GM12878 (cell line): ENCODE data around the gene CLEC14A. TPM values are rescaled to one million over a fixed set of nuclear protein-coding genes. Genes with fewer than 3 reads are reported as not detected.

Experiments used
- ATAC-seq: fragments of 200-7000 bp; cut with Tn5 transposase; 3 replicates; pipeline ENCODE4 v1.9.1; 2020; ENCODE audit warnings: mild to moderate bottlenecking, moderate library complexity
- BruUV-seq: library from RNA; stranded (reverse); fragments of 400-500 nt; replicated peaks from 2 replicates; lab custom pipeline; 2021; lab: Mats Ljungman, UMichigan
- CTCF ChIA-PET: fragments of 300-600 bp; sonication (Branson Sonifier 250); formaldehyde crosslinking; extraction: SDS; loops from one replicate; lab custom pipeline; 2021; ENCODE audit warnings: inconsistent platforms; lab: Yijun Ruan, JAX
- POLR2A ChIA-PET: fragments of 350-600 bp; formaldehyde crosslinking; extraction: SDS; loops from one replicate; lab custom pipeline; 2021; ENCODE audit warnings: inconsistent platforms; lab: Charles Lee
- RAD21 ChIA-PET: fragments of 300-600 bp; sonication (Branson Sonifier 250); formaldehyde crosslinking; loops from one replicate; lab custom pipeline; 2023; ENCODE audit warnings: antibody characterized with exemption; ENCODE audit not compliant: unreplicated experiment; lab: Charles Lee
- SMC1A ChIA-PET: fragments of 300-600 bp; sonication (Branson Sonifier 250); formaldehyde crosslinking; loops from one replicate; lab custom pipeline; 2023; ENCODE audit not compliant: unreplicated experiment, uncharacterized antibody; lab: Charles Lee
- DNase-seq: peaks from one replicate; pipeline ENCODE4 v3.0.0-alpha.2; 2011; ENCODE audit warnings: low read depth, low spot score
- FAIRE-seq: peaks from 3 replicates; lab custom pipeline; 2011; peaks lifted over from hg19 to GRCh38; lab: Jason Lieb, UNC
- H2AFZ ChIP-seq: 2 replicates; pipeline ENCODE4 v1.6.0; 2011; ENCODE audit warnings: low read depth, low read length, control low read depth; ENCODE audit not compliant: control insufficient read depth
- H3K27ac ChIP-seq: 2 replicates; pipeline ENCODE4 v1.5.1; 2011; ENCODE audit warnings: control low read depth; ENCODE audit not compliant: control insufficient read depth, insufficient read depth
- H3K27me3 ChIP-seq, 2 experiments: replicated peaks in 1 of 2; 2 replicates each; pipeline versions ENCODE4 v1.6.0 to v1.6.1; 2011; ENCODE audit warnings: low read length in 1 of 2; ENCODE audit not compliant: control insufficient read depth in 2 of 2, insufficient read depth in 2 of 2
- H3K36me3 ChIP-seq, 2 experiments: 2 replicates each; pipeline ENCODE4 v1.5.1; 2011; ENCODE audit warnings: low read length in 1 of 2; ENCODE audit not compliant: control insufficient read depth in 2 of 2, insufficient read depth in 2 of 2
- H3K4me1 ChIP-seq: 2 replicates; pipeline ENCODE4 v1.6.1; 2011; ENCODE audit warnings: mild to moderate bottlenecking, low read length, moderate library complexity, mixed read lengths; ENCODE audit not compliant: control insufficient read depth, insufficient read depth
- H3K4me2 ChIP-seq: 2 replicates; pipeline ENCODE4 v1.6.0; 2011; ENCODE audit warnings: control low read depth; ENCODE audit not compliant: control insufficient read depth, insufficient read depth
- H3K4me3 ChIP-seq: fragments of 200-600 bp; sonication (generic); 2 replicates; pipeline ENCODE4 v1.5.1; 2016
- H3K79me2 ChIP-seq: 2 replicates; pipeline ENCODE4 v1.6.0; 2011; ENCODE audit warnings: low read length; ENCODE audit not compliant: control insufficient read depth, insufficient read depth
- H3K9ac ChIP-seq: 2 replicates; pipeline ENCODE4 v1.8.0; 2011; ENCODE audit warnings: low read length, control low read depth, mixed read lengths; ENCODE audit not compliant: control insufficient read depth, insufficient read depth
- H3K9me3 ChIP-seq: replicated peaks from 3 replicates; pipeline ENCODE4 v1.5.1; 2011; ENCODE audit warnings: mild to moderate bottlenecking, low read length; ENCODE audit not compliant: control insufficient read depth, insufficient read depth
- H4K20me1 ChIP-seq: 2 replicates; pipeline ENCODE4 v1.6.0; 2011; ENCODE audit not compliant: control insufficient read depth, insufficient read depth
- ATF2 ChIP-seq: IDR thresholded peaks from 2 replicates; pipeline ENCODE4 v1.6.1; 2012; ENCODE audit warnings: low read length, inconsistent platforms
- BCL11A ChIP-seq: IDR thresholded peaks from 2 replicates; pipeline ENCODE4 v1.6.1; 2011; ENCODE audit warnings: low read depth, low read length
- BRCA1 ChIP-seq: IDR thresholded peaks from 2 replicates; pipeline ENCODE4 v1.6.1; 2011; ENCODE audit warnings: low read depth, low read length, improper control_type of control experiment
- PAX5 ChIP-seq: IDR thresholded peaks from 2 replicates; pipeline ENCODE4 v1.6.1; 2011; ENCODE audit warnings: low read depth, low read length, borderline replicate concordance
- RAD51 ChIP-seq: fragments of 450-650 bp; IDR thresholded peaks from 2 replicates; pipeline ENCODE4 v1.6.1; 2016; ENCODE audit warnings: moderate library complexity, mild to moderate bottlenecking, inconsistent platforms
- RELB ChIP-seq: fragments of 450-650 bp; IDR thresholded peaks from 2 replicates; pipeline ENCODE4 v1.6.1; 2017; ENCODE audit warnings: low read depth, mild to moderate bottlenecking, moderate library complexity
- SREBF1 ChIP-seq: IDR thresholded peaks from 2 replicates; pipeline ENCODE4 v1.6.1; 2012; ENCODE audit warnings: mild to moderate bottlenecking, low read length
- STAT3 ChIP-seq: IDR thresholded peaks from 2 replicates; pipeline ENCODE4 v1.6.1; 2011; ENCODE audit warnings: low read depth, low read length, improper control_type of control experiment
- SUZ12 ChIP-seq: fragments of 200-600 bp; sonication (generic); IDR thresholded peaks from one replicate; pipeline ENCODE4 v1.6.1; 2018; ENCODE audit warnings: antibody characterized with exemption, mild to moderate bottlenecking; ENCODE audit not compliant: unreplicated experiment
- TCF12 ChIP-seq: IDR thresholded peaks from 2 replicates; pipeline ENCODE4 v1.6.1; 2011; ENCODE audit warnings: low read depth, mild to moderate bottlenecking, low read length
- TCF3 ChIP-seq: IDR thresholded peaks from 2 replicates; pipeline ENCODE4 v1.6.1; 2012; ENCODE audit warnings: low read depth, mild to moderate bottlenecking, low read length, borderline replicate concordance; ENCODE audit not compliant: insufficient read depth
- ZNF217 ChIP-seq: fragments of 450-650 bp; IDR thresholded peaks from 2 replicates; pipeline ENCODE4 v1.6.1; 2017; ENCODE audit warnings: antibody characterized with exemption, mild to moderate bottlenecking
- ZNF24 ChIP-seq: fragments of 450-650 bp; IDR thresholded peaks from 2 replicates; pipeline ENCODE4 v1.6.1; 2017; ENCODE audit warnings: antibody characterized with exemption, mild to moderate bottlenecking
- WGBS: methylation state at CpG from one replicate; pipeline ENCODE4 v1.1.6; 2016; ENCODE audit warnings: low lambda C conversion rate; ENCODE audit not compliant: insufficient replicate concordance, insufficient coverage; ENCODE audit errors: missing lambda C conversion rate; 5-methylcytosine and 5-hydroxymethylcytosine counted together
- in situ Hi-C: fragments of 300-500 bp; cut with MboI; formaldehyde crosslinking; loops from 9 replicates; pipeline ENCODE4 v1.14.3; 2018; ENCODE audit warnings: mixed read lengths
- intact Hi-C: fragments of 100-400 bp; cut with micrococcal nuclease; formaldehyde crosslinking; loops from one replicate; pipeline ENCODE4 v1.14.2; 2022; ENCODE audit not compliant: unreplicated experiment
- polyA plus RNA-seq, 11 experiments: library from polyadenylated mRNA; depleted of rRNA in 4 of 11; unstranded in 6 of 11; stranded (reverse) in 5 of 11; fragments of >200 nt; fragmentation: Nextera tagmentation in 4 of 11; fragmentation: Illumina TruSeq in 1 of 11; extraction: Ambion mirVana in 4 of 11; extraction: Trizol in 1 of 11; gene quantifications; 1 replicate in 1 of 11; 2 replicates in 10 of 11; pipeline versions ENCODE4 v1.2.1 to v1.2.3, GENCODE V29; 2011 to 2016; ENCODE audit warnings: inconsistent platforms in 2 of 11, missing spikeins in 2 of 11, low read depth in 1 of 11
- total RNA-seq, 4 experiments: library from RNA; depleted of rRNA in 3 of 4; stranded (reverse); fragments of >200 nt in 3 of 4; fragmentation: Illumina TruSeq in 1 of 4; extraction: Trizol in 1 of 4; gene quantifications; 2 replicates each; pipeline versions ENCODE4 v1.2.1 to v1.2.3, GENCODE V29; 2013 to 2021

The CLEC14A gene
- total and polyA plus RNA-seq, 10 of the 15 experiments (the other 5 are each of a cell fraction or from before 2014, with no cell fraction given) = not detected

GRCh38 chr14:38238332-38238731 lies 17.6 kb downstream of the CLEC14A start:
- no peak overlapping the region for H3K27ac ChIP-seq
- H3K4me2 ChIP-seq = no peak overlapping the region
- H3K9ac ChIP-seq = no peak overlapping the region
- H4K20me1 ChIP-seq = no peaks in the 10 kb centered on the region
- 88% methylated on average over 1 of the region's 1 CpG for WGBS
- ChIA-PET CTCF (no interaction called here), SMC1A (interaction anchor here (1.0 kb wide), 1 partner anchor 10 kb away, joined by 4 read pairs; no protein-coding TSS in a partner anchor), POLR2A (no interaction called here), RAD21 (no interaction called here)
- no peaks in the 10 kb centered on the region for H3K27me3 ChIP-seq
- H3K4me1 ChIP-seq = no peaks in the 10 kb centered on the region
- FAIRE-seq (no peak), ATAC-seq (no peak), DNase-seq (no peak)
- BruUV-seq = no TSS peak
- H3K79me2 ChIP-seq = no peaks in the 10 kb centered on the region
- no peaks in the 10 kb centered on the region for H3K9me3 ChIP-seq
- no peak overlapping the region for H2AFZ ChIP-seq
- in situ Hi-C loops = no loop called here
- TF ChIP-seq STAT3 (no peak), BCL11A (no peak), PAX5 (no peak), BRCA1 (no peak), TCF3 (no peak), TCF12 (no peak), RAD51 (no peak), ATF2 (no peak), SUZ12 (no peak), ZNF217 (no peak), SREBF1 (no peak), RELB (no peak), ZNF24 (no peak)
- TF ChIP-seq, all 136 proteins: peak for 0
- no peak overlapping the region for H3K4me3 ChIP-seq
- no peaks in the 10 kb centered on the region for H3K36me3 ChIP-seq
- intact Hi-C loops = no loop called here
